B cell (primary cell): ENCODE measurements around the gene AP2S1.

ENCODE experiments used
- EZH2 ChIP-seq: IDR thresholded peaks from 2 replicates; pipeline ENCODE4 v1.6.1; 2012; ENCODE audit warnings: borderline replicate concordance, low read depth, mild to moderate bottlenecking, moderate library complexity, low read length; ENCODE audit not compliant: insufficient read depth, poor library complexity, severe bottlenecking
- TF ChIP-seq, protein P1 (sequence below): fragments of 200-600 bp; IDR thresholded peaks from one replicate; pipeline ENCODE4 v1.8.0; 2022; ENCODE audit warnings: antibody characterized with exemption, mild to moderate bottlenecking

DNA sequence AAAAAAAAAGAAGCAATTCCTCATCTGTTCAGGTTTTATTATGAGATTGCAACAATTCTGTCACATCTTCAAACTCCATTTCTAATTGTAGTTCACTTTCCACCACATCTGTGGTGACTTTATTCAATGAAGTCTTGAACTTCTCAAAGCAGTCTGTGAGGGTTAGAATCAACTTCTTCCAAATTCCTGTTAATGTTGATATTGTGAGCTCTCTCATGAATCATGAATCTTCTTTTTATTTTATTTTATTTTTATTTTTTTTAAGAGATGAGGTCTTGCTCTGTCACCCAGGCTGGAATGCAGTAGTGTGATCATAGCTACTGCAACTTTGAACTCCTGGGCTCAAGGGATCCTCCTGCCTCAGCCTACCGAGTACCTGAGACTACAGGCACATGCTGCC lies 29.8 kb upstream of the AP2S1 start:
- TF ChIP-seq, protein P1, sequence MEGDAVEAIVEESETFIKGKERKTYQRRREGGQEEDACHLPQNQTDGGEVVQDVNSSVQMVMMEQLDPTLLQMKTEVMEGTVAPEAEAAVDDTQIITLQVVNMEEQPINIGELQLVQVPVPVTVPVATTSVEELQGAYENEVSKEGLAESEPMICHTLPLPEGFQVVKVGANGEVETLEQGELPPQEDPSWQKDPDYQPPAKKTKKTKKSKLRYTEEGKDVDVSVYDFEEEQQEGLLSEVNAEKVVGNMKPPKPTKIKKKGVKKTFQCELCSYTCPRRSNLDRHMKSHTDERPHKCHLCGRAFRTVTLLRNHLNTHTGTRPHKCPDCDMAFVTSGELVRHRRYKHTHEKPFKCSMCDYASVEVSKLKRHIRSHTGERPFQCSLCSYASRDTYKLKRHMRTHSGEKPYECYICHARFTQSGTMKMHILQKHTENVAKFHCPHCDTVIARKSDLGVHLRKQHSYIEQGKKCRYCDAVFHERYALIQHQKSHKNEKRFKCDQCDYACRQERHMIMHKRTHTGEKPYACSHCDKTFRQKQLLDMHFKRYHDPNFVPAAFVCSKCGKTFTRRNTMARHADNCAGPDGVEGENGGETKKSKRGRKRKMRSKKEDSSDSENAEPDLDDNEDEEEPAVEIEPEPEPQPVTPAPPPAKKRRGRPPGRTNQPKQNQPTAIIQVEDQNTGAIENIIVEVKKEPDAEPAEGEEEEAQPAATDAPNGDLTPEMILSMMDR = no peak
- TF ChIP-seq EZH2 = no peak
